HAP-1 (cell line): Measurements from ENCODE around the gene CHN2.
A peak's percentile ranks its signal among the peaks of the same experiment; 100 is the strongest.

Experiments
- DNase-seq, 2 experiments: peaks; one replicate each; pipeline ENCODE4 v3.0.0-alpha.2; 2016 to 2020; ENCODE audit warnings: low spot score in 2 of 2
- H3K27me3 ChIP-seq: fragments of 250-450 bp; sonication (Bioruptor Pico); 2 replicates; pipeline ENCODE4 v1.5.1; 2020; ENCODE audit warnings: low read depth, mild to moderate bottlenecking, moderate library complexity
- H3K36me3 ChIP-seq: fragments of 250-450 bp; sonication (Bioruptor Pico); replicated peaks from 2 replicates; pipeline ENCODE4 v1.5.1; 2020; ENCODE audit warnings: mild to moderate bottlenecking
- H3K4me1 ChIP-seq: fragments of 250-450 bp; sonication (Bioruptor Pico); 2 replicates; pipeline ENCODE4 v1.5.1; 2020; ENCODE audit warnings: mild to moderate bottlenecking
- H3K4me3 ChIP-seq: fragments of 250-450 bp; sonication (Bioruptor Pico); 2 replicates; pipeline ENCODE4 v1.5.1; 2020; ENCODE audit warnings: mild to moderate bottlenecking, moderate library complexity
- H3K9me3 ChIP-seq: fragments of 250-450 bp; sonication (Bioruptor Pico); 2 replicates; pipeline ENCODE4 v1.5.1; 2020; ENCODE audit warnings: mild to moderate bottlenecking, moderate library complexity
- in situ Hi-C: fragments of 300-500 bp; cut with MboI; formaldehyde crosslinking; loops from 3 replicates; pipeline ENCODE4 v1.14.3; 2020; ENCODE audit warnings: low sequenced_read_pairs, inconsistent platforms, mixed read lengths

The CHN2 gene

GRCh38 chr7:29345590-29345989 lies 151.0 kb downstream of the CHN2 start:
- in situ Hi-C loops = no loop called here
- H3K4me1 ChIP-seq = peaks cover 9% of the 10 kb centered on the region
- DNase-seq = peak in 1 of 2 experiments; percentile 18
- H3K27me3 ChIP-seq = no peaks in the 10 kb centered on the region; the same call in 1 of the 2 replicates
- no peak overlapping the region for H3K4me3 ChIP-seq
- H3K36me3 ChIP-seq = no peaks in the 10 kb centered on the region
- H3K9me3 ChIP-seq = no peaks in the 10 kb centered on the region

- DNase-seq = no peak
These were observed 151.8 kb downstream of the CHN2 start for GRCh38 chr7:29346231-29346978.

GRCh38 chr7:29349362-29349761 lies 154.8 kb downstream of the CHN2 start:
- no peaks in the 10 kb centered on the region for H3K36me3 ChIP-seq
- no peaks in the 10 kb centered on the region for H3K9me3 ChIP-seq
- H3K27me3 ChIP-seq = no peaks in the 10 kb centered on the region
- DNase-seq = no peak
- H3K4me3 ChIP-seq = no peak overlapping the region
- in situ Hi-C loops = no loop called here
- peaks cover 10% of the 10 kb centered on the region for H3K4me1 ChIP-seq

More at GRCh38 chr7:29346231-29346978, 151.8 kb downstream of the CHN2 start:
- no peaks in the 10 kb centered on the region for H3K36me3 ChIP-seq
- H3K4me3 ChIP-seq = no peak overlapping the region
- in situ Hi-C loops = no loop called here
- H3K27me3 ChIP-seq = no peaks in the 10 kb centered on the region; the same call in 1 of the 2 replicates
- no peaks in the 10 kb centered on the region for H3K9me3 ChIP-seq
- peaks cover 10% of the 10 kb centered on the region for H3K4me1 ChIP-seq

- no peaks in the 10 kb centered on the region for H3K27me3 ChIP-seq
- H3K9me3 ChIP-seq = no peaks in the 10 kb centered on the region
- in situ Hi-C loops = no loop called here
- peak; percentile 27 to 73 for DNase-seq
- peaks cover 10% of the 10 kb centered on the region for H3K4me1 ChIP-seq
- H3K4me3 ChIP-seq = no peak overlapping the region
- no peaks in the 10 kb centered on the region for H3K36me3 ChIP-seq
These were observed 155.8 kb downstream of the CHN2 start for GRCh38 chr7:29350351-29350750.

GRCh38 chr7:29352041-29352440 lies 157.5 kb downstream of the CHN2 start:
- in situ Hi-C loops = no loop called here
- H3K4me3 ChIP-seq = no peak overlapping the region
- no peaks in the 10 kb centered on the region for H3K9me3 ChIP-seq
- no peak for DNase-seq
- no peaks in the 10 kb centered on the region for H3K36me3 ChIP-seq
- no peaks in the 10 kb centered on the region for H3K27me3 ChIP-seq
- peaks cover 10% of the 10 kb centered on the region for H3K4me1 ChIP-seq

- in situ Hi-C loops = no loop called here
- no peak for DNase-seq
These were observed 159.2 kb downstream of the CHN2 start for GRCh38 chr7:29353810-29354209.

GRCh38 chr7:29354340-29354739 lies 159.8 kb downstream of the CHN2 start:
- H3K36me3 ChIP-seq = no peaks in the 10 kb centered on the region
- DNase-seq = no peak
- in situ Hi-C loops = no loop called here
- no peaks in the 10 kb centered on the region for H3K27me3 ChIP-seq
- no peak overlapping the region for H3K4me3 ChIP-seq
- H3K9me3 ChIP-seq = no peaks in the 10 kb centered on the region
- H3K4me1 ChIP-seq = peaks cover 10% of the 10 kb centered on the region

More at GRCh38 chr7:29353810-29354209, 159.2 kb downstream of the CHN2 start:
- H3K27me3 ChIP-seq = no peaks in the 10 kb centered on the region
- H3K4me3 ChIP-seq = no peak overlapping the region
- H3K4me1 ChIP-seq = peaks cover 10% of the 10 kb centered on the region
- H3K36me3 ChIP-seq = no peaks in the 10 kb centered on the region
- no peaks in the 10 kb centered on the region for H3K9me3 ChIP-seq

- peaks cover 2% of the 10 kb centered on the region; the same call in 1 of the 2 replicates for H3K4me1 ChIP-seq
- H3K27me3 ChIP-seq = no peaks in the 10 kb centered on the region
- H3K9me3 ChIP-seq = no peaks in the 10 kb centered on the region
- H3K36me3 ChIP-seq = no peaks in the 10 kb centered on the region
- H3K4me3 ChIP-seq = no peak overlapping the region
- no peak for DNase-seq
- in situ Hi-C loops = no loop called here
These were observed 160.8 kb downstream of the CHN2 start for GRCh38 chr7:29355388-29355787.

- H3K9me3 ChIP-seq = no peaks in the 10 kb centered on the region
- no peaks in the 10 kb centered on the region for H3K4me1 ChIP-seq
- H3K36me3 ChIP-seq = no peaks in the 10 kb centered on the region
- no peaks in the 10 kb centered on the region for H3K27me3 ChIP-seq
- DNase-seq = no peak
- in situ Hi-C loops = no loop called here
- H3K4me3 ChIP-seq = no peak overlapping the region
These were observed 162.1 kb downstream of the CHN2 start for GRCh38 chr7:29356631-29357030.

- Histone ChIP-seq H3K4me3 (no peak overlapping the region), H3K27me3 (no peaks in the 10 kb centered on the region), H3K9me3 (no peaks in the 10 kb centered on the region), H3K36me3 (no peaks in the 10 kb centered on the region), H3K4me1 (no peaks in the 10 kb centered on the region)
- no peak for DNase-seq
- in situ Hi-C loops = no loop called here
These were observed 165.0 kb downstream of the CHN2 start for GRCh38 chr7:29359482-29360093.

- no peaks in the 10 kb centered on the region for H3K27me3 ChIP-seq
- no peaks in the 10 kb centered on the region for H3K9me3 ChIP-seq
- no peak overlapping the region for H3K4me3 ChIP-seq
- no peaks in the 10 kb centered on the region for H3K4me1 ChIP-seq
- DNase-seq = no peak
- in situ Hi-C loops = no loop called here
- H3K36me3 ChIP-seq = no peaks in the 10 kb centered on the region
These were observed 166.4 kb downstream of the CHN2 start for GRCh38 chr7:29360633-29361625.

GRCh38 chr7:29362380-29362779 lies 167.8 kb downstream of the CHN2 start:
- no peak for DNase-seq
- H3K27me3 ChIP-seq = no peaks in the 10 kb centered on the region
- no peaks in the 10 kb centered on the region for H3K9me3 ChIP-seq
- H3K4me3 ChIP-seq = no peak overlapping the region
- H3K4me1 ChIP-seq = no peaks in the 10 kb centered on the region
- H3K36me3 ChIP-seq = no peaks in the 10 kb centered on the region
- in situ Hi-C loops = no loop called here

GRCh38 chr7:29363636-29364425 lies 169.3 kb downstream of the CHN2 start:
- in situ Hi-C loops = no loop called here
- DNase-seq = no peak
- H3K36me3 ChIP-seq = no peaks in the 10 kb centered on the region
- no peaks in the 10 kb centered on the region for H3K9me3 ChIP-seq
- H3K27me3 ChIP-seq = no peaks in the 10 kb centered on the region
- H3K4me3 ChIP-seq = no peak overlapping the region
- no peaks in the 10 kb centered on the region for H3K4me1 ChIP-seq
